GM18498 (cell line): ENCODE measurements around the gene NTM.

Experiments
- ATAC-seq: cut with Tn5 transposase; IDR thresholded peaks from one replicate; pipeline ENCODE4 v1.9.1; 2021; ENCODE audit warnings: mild to moderate bottlenecking, moderate library complexity; ENCODE audit not compliant: unreplicated experiment

NTM gene

DNA sequence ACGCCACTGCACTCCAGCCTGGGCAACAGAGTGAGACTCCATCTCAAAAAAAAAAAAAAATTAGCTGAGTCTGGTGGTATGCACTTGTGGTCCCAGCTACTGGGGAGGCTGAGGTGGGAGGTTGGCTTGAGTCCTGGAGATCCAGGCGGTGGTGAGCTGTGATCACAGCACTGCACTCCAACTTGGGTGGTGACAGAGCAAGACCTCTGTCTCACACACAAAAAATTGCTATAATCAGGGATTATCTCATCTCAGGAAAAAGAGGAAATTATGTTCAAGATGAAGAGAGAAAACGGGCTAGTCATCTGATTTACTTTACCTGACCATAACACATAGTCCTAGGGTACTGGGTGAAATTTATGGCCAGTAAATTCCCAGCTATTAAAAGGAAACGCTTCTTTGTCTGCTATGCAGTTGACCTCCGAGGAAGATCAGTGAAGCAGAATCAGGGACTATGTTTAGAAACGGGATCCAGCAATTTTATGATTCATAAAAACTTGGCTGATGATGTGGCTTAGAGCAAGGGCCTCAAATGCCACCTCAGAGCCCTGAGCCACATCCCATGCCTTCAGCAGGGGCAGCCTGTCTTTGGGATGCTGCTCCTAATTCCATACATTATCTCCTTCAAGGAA lies 386.2 kb downstream of the NTM start:
- no peak for ATAC-seq

DNA sequence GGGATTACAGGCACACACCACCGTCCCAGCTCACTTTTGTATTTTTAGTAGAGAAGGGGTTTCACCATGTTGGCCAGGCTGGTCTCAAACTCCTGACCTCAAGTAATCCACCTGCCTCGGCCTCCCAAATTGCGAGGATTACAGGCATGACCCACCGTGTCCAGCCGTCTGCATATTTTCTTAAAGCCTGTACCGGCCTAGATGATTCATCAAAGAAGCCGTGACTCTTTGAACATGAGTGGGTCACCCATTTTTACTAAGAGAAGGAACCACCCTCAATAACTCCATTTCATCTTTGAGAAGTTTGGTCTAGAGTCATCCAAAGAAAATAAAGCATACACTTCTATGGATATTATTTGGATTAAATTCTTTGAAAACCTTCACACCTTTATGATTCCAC lies 388.3 kb downstream of the NTM start:
- no peak for ATAC-seq

DNA sequence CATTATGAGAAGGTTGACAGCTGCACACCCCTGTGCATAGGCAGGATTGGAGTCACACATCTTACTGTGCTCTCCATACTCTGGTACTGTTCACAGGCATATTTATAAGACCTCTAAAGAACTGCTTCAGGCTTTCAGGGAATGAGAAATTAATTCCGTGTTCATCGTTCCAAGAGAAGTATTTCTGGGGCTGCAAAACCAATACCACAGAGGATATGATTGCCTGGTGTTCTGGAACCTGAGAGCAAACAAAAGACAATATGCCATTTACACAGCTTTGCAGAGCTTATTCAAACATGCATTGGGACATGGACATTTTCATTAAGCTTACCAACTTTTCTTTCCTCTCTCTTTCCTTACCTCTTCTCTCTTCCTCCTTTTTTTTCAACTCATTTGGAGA lies 388.7 kb downstream of the NTM start:
- ATAC-seq: no peak

DNA sequence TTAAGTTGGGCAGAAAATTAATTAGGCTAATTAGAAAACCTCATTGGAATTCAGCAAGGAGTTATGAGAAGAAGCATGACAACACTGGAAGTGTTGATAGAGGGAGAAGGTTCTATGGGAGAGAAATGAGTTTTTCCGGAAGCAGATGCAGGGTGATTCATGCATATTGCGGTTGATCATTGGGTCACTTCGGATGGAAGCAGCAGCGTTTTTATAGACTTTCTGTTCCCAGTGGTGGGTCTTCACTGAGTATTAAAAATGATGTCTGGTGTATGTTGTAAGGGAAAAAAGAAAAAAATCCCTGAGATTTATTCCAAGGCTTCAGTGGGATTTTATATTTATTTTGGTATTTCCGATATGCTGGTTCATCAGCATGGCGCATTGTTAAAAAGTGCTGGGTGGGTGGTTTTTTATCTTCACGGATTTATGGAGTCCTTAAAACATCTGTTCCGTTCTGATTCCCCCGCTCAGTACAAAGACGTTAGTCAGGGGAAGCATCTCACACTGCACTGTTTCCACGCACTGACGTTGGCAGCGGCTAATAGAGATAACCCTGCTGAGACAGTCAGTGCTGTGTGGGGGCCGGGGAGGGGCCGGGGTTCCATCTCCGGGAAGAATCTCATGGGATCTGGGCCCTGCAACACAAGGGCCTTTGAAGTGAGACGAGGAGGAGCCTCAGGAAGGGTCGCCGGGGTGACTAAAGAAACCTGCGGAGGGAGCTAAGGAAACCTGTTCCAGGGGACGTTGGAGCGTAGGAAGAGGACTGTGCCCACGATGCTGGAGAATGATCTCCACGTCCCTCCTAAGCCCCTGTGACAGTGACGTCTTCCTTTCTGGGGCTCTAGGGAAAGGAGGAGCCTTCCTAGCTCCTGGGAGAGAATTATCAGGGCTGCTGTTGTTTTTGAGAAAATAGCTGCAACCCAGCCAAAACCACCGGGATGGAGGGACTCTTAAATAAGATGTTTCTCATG lies 390.0 kb downstream of the NTM start:
- ATAC-seq: no peak

DNA sequence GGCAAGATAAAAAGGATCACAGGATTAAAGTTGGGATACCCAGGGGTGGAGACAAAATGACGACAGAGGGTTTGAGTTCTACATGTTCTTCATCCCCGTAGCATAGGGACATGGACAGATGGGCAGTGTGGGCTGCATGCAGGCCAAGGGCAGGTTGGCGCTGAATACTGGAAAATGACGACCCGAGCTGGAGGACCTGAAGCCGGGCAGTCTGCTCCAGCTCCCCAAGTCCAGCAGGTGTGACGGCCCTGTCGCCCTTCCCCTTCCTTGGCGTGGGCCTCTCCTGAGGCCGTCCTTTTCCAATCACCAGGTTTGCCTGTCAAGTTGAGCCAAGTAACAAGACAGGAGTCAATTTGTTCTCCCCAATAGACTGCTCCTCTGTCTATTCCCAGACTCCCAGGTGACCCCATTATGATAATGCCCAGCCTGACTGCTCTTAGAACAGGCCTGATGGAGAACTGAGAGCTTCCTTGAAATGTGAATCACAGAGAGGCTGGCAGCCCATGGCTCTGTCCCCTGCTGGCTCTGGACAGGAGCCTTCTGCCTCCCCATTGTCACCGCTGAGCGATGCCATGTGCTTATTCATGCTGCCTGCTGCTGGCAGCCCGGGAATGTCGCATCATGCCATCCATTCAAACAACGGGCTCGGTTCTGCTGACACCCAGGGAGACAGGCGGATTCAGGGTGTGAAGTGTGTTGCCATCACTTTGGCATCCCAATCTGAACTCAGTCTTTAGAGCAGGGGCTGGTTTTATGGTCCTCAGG lies 392.1 kb downstream of the NTM start:
- no peak for ATAC-seq

DNA sequence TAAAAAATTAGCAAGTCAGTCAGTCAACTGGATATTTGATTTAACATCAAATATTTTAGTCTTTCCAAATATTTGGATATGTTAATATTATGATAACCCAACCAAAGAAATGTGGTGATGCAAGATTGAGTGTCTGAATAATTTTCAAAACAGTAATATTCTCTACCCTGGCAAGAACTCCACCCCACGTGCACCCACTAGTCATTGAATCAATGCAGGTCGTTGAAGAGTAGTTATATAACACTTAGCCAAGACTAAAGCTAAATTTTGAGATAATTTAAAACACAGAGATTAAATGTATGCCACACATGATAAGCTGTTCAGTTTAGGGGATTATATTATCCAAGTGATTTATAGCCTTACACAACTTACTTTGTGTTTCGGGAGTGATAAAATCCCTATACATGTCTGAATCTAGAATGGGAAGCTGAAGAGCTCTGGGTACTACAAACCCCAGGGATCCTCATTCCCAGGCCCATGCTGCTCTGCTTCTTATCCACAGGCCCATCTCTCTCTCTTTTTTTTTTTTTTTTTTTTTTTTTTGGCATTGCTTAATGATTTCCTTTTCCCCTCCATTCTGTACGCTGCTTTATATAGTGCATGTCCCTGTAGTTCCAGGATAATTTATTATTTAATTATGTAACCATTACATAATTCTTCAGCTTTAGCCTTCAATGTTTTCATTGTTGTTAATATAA lies 392.9 kb downstream of the NTM start:
- ATAC-seq: no peak

DNA sequence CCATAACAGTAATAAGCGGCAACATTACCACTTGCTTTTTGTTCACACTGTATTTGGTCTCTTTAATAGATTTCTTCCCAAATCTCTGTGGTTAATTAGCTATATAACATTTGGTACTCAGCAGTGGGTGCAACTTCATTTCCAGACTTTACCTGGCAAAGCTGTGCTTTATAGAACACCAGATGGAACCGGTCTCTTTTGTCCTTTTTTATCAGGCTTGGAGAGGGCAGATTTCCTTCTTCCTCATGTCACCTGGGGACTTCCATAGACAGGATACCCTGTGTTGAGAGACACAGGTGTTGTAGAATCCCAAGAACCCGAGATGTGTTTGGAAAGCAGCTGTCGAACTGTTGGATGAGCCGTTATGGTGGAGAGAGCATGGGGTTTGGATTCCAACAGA lies 393.7 kb downstream of the NTM start:
- ATAC-seq: no peak

DNA sequence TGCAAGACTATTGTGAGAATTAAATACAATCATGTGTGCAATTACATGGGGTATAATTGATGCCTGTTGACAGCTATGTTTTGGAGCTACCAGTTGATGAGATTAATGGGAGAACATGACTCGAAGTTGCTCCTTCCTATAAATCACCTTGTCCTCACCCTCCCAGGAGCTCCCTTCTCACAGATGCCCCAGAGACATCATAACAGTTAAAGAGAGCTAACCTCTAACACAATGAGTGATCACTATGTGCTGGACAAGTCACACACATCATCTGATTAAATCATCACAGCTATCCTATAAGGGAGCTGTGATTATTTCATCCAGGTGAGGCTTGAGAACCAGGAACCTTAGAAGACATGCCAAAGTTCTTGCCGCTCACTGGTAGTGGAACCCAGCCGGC lies 394.2 kb downstream of the NTM start:
- ATAC-seq: no peak

DNA sequence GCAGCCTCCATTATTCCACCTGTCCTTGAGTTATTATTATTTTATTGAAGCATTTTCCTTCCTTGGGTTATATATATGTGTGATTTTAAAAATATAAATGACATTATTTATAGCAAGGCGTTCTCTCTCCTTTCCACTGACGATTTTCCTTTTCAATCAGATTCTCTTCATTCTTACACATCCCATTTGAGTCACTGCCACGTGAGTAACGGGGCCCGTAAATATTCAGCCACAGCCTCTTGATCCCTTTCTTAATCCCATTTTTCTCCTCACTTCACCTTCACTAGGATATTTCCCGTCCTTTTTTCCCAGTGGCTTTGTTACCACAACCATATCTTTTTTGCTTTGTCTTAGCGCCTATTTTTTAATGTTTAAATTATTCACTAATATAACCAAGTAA lies 396.2 kb downstream of the NTM start:
- ATAC-seq: no peak

DNA sequence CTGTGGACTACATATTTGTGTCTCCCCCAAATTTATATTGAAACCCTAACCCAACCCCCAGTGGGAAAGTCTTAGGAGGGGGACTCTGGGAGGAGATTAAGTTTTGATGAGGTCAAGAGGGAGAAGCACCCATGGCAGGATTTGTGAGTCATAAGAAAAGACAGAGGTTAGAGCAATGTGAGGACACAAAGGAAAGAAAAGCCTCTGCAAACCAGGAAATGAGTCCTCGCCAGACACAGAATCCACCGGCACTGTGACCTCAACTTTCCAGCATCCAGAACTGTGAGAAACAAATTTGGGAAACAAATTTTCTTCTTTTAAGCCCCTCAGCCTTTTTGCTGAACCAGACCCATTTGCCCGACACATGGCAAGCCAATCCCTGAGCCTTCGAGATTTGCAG lies 397.0 kb downstream of the NTM start:
- ATAC-seq: no peak

DNA sequence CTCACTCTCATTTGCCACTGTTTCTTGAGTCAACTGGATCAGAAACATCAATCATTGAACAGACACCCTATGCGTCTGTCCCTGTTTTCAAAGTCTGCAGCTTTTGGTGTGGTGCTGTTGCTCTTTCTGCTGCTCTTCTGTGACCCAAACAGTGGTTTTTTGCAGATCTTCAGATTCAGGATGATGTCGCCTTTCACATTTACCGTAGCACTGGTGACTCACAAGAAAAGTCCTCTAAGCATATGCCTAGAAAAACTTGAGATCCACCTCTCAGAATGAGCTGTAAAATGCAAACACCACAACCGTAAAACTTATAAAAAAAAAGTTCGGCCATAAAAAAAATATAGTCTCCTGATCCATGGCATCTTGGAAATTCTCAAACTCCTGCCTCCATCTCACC lies 400.4 kb downstream of the NTM start:
- ATAC-seq: no peak

DNA sequence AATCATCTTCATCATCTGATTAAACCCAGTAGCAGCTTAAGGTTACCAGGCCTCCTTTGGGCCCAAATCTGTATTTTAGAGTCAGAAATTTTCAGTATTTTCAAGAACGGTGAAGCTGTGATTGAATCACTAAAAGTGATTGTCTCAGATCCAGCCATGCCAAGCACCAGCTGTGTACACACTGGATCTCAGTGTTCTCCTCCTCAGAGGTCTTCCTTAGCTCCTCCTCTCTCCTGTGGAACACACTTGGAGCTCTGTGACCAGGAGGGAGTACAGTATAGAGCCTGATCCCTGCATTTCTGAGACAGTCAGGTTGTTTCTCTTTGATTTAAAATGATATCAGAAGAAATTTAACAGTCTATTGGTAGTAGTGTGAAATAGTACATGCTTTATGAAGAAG lies 401.1 kb downstream of the NTM start:
- ATAC-seq: no peak

DNA sequence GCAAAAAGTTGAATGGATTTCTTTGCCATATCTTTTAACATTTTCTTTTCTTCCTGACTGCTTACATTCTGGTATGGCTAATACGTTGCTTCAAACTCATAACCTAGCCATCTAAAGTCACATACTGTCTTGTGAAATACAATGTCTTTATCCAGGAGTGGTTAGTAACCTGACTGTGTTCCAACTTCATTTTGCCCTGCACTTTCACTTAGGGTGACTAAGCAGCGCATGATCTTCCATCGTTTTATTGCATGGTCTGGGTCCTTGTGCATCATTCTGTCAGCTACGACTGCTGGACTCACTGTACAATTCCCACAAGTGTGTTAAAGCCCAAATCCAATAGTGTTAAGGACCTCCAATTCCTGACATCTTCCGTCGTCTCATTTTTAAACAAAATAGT lies 403.2 kb downstream of the NTM start:
- no peak for ATAC-seq

DNA sequence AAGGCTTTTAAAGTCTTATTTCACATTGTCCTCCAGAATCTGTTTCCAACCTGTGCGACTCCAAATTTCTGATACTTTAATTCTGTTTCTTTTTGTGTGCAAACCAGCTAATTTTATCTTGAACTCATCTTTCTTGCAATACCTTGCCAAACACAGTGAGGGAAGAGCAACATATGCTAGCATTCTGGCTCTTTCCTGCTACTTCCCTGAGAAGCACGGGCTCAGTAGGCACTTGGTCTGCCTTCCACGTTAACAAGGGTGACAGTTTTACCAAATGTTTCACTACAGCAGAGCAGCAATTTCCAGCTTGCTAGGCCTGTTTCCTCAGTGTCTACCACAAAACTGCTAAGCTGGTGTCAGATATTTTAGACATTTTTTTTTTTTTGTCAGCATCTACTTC lies 405.8 kb downstream of the NTM start:
- no peak for ATAC-seq

DNA sequence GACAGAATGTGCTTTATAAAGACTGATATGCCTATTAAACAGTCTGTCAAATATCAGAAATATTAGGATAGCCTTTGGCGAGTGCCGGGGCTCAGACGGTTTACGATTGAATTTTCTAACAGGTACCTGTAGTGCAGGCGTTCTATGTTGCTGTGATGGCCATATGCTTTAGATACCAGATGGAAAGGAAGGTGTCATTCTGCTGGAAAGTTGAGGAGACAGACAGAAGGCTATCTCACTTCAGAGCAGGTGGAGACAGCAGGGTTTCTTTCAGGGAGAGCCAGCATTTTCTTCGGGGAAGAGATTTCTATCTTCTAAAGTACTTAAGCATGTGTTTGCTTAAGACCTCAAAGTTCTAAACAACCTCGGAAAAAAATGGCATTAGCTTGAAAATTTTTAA lies 415.4 kb downstream of the NTM start:
- ATAC-seq: no peak

DNA sequence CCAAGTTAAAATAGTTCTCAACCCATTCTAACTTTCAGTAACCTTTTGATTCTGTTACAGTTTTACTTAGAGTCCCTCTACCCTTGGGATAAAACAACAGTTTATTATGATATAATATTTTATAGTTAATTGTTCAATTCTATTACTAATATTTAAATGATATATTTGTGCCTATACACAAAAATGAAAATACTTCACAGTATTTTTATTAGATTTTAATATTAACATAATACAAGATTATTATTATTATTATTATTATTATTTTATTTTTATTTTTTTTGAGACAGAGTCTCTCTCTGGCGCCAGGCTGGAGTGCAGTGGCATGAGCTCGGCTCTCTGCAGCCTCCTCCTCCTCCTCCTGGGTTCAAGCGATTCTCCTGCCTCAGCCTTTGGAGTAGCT lies 416.7 kb downstream of the NTM start:
- ATAC-seq: no peak

DNA sequence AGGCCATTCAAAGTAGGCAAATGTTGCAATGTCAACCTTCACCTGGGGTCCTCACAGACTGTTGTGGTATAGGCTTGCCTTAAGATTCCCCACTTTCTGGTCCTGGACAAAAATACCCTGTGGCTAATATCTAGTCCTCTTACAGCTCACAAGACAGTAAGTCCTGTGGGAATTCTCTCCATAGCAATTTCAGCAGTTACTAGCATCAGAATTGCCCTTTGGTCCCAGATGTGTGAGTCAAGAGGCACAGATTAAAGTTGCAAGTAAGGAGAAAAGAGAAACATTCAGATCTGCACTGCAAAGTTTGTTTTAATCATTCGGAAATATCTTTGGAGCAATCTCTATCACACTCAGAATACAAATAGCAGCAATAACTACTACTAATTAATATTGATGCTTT lies 420.2 kb downstream of the NTM start:
- no peak for ATAC-seq

DNA sequence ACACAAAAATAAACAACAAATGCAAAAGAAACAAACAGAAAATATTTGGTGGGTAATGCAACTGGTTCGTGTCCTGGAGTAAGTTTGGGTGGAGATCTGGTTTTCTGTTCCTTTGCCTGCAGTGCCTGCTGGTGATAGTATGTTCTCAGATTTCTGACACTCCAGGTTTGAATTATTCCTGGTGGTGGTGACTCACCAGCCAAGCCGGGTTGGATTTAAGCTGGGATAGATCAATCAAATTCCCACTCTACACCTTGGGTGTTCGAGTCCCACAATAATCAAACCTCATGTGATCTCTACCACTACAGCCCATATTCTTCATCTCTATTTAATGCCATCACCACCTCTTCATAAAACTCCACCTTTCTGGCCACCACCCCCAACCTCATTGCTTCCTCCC lies 421.8 kb downstream of the NTM start:
- ATAC-seq: no peak

DNA sequence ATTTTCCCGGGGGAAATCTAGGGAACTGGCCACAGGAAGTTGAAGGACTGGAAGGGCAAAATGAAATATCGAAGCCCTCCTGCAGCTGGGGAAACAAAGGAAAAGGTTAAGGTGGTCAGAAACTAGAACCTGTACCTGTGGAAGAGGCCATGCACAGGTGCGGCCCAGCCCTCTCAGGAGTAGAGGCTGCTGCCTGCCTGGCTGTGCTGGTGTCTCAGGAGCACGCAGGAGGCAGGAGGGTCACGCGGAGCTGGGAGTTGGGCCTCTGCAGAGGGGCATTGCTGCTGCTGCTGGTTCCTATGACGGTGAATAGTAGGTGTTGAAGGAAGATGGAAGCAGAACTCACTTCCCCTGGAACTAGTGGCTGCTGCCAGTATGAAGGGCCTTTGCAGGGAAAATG lies 425.7 kb downstream of the NTM start:
- ATAC-seq: no peak

DNA sequence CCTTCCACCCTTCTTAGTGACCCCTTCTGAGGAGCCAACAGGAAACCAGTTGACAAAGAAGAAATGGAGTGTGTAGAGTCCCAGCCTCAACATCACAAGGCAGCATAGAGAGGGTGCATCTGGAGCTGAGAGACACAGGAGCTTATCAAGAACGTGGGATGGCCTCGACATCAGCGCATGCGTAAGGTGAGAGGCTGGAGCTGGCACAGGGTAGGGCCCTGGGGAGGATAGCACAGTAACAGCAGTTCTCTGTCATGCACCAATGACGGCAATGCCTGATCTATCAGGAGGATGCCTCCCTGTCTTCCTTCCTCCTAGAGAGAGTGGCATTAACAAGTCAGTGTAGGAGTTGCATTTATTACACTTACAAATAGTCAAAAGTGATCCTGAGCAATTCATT lies 426.1 kb downstream of the NTM start:
- no peak for ATAC-seq

DNA sequence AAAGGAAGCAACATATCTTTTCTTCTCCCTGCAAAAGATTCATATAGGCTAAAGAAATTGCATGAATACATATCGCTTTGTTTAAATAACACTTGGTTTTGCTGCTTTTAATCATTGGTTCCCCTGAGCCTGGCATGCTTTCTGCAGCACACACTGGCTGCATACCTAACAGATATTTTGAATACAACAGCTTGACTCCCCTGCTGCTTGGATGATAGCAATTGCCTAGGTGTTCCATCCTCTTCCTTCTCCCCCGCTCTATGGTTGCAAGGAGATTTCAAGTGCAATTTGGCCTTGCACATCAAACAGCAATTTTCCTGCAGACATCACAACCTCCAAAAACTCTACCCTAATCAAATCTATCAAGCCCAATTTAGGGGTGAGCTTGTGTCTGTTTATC lies 430.0 kb downstream of the NTM start:
- no peak for ATAC-seq
